Activated CD8-positive, alpha-beta T cell treated with anti-CD3 and anti-CD28 coated beads, Interleukin-2, amount 10 ng/mL, durations not matched to agents 7 days and 5 days (primary cell): ENCODE measurements around the gene SPINT3. TPM values are rescaled to one million over a fixed set of nuclear protein-coding genes. Genes with fewer than 3 reads are reported as not detected.

Source experiments
- ATAC-seq: fragments of 150-1000 bp; cut with Tn5 transposase; one replicate; pipeline ENCODE4 v1.10.0; 2021; ENCODE audit warnings: moderate library complexity
- CTCF ChIA-PET: fragments of 350-600 bp; sonication (Branson Sonifier 250); formaldehyde crosslinking; loops from one replicate; lab custom pipeline; 2021; ENCODE audit warnings: antibody characterized with exemption; lab: Charles Lee
- POLR2A ChIA-PET: fragments of 350-600 bp; sonication (Branson Sonifier 250); formaldehyde crosslinking; loops from one replicate; lab custom pipeline; 2021; ENCODE audit warnings: antibody characterized with exemption; lab: Charles Lee
- DNase-seq: peaks from one replicate; pipeline ENCODE4 v3.0.0-alpha.2; 2020
- H3K27ac Mint-ChIP-seq: one replicate; pipeline ENCODE4 v1.8.0; 2021; ENCODE audit warnings: mild to moderate bottlenecking, mixed read lengths
- H3K27me3 Mint-ChIP-seq: one replicate; pipeline ENCODE4 v1.8.0; 2021; ENCODE audit warnings: low read depth, mixed read lengths
- H3K36me3 Mint-ChIP-seq: one replicate; pipeline ENCODE4 v1.8.0; 2021; ENCODE audit warnings: low read depth, mixed read lengths
- H3K4me1 Mint-ChIP-seq: one replicate; pipeline ENCODE4 v1.8.0; 2021; ENCODE audit warnings: low read depth, mixed read lengths
- H3K4me3 Mint-ChIP-seq: one replicate; pipeline ENCODE4 v1.8.0; 2021; ENCODE audit warnings: mild to moderate bottlenecking, mixed read lengths
- H3K9me3 Mint-ChIP-seq: one replicate; pipeline ENCODE4 v1.8.0; 2022; ENCODE audit warnings: mixed read lengths; ENCODE audit not compliant: insufficient read depth
- total RNA-seq, 2 experiments: library from RNA; stranded (reverse); gene quantifications; one replicate each; pipeline ENCODE4 v1.2.3, GENCODE V29; 2021

Gene SPINT3, protein sequence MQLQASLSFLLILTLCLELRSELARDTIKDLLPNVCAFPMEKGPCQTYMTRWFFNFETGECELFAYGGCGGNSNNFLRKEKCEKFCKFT
- not detected for total RNA-seq

DNA sequence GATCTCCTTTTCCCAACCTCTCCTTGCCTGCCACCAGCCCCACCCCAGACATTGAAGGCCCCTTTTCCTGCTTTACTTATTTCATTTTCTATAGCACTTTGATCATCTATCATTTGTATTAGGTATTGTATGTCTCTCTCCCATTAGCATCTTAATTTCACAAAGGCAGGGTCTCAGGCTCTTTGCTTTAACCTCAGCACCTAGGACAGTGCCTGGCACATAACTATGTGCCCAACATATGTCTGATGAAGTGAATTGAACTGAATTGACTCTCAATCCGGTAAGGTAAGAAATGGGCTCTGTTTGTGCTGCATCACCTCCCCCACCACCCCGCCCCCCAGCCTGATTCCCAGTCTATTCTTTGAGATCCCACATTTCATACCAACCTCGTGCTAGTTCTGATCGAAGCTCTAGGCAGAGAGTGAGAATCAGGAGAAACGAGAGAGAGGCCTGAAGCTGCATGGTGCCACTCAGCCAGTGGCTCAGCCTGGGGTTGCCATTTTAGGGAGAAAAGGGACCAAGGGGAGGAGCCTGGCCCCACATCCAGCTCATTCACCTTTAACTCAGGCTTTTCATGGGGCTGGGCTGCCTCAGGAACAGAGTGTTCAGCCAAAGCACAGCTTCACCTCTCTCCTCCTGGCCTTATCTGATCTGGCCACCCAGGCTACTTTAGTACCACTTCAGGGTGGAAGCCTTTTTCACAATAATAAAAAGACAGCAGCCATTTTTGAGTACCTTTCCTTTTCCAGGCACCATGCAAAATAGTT lies at the start of gene SPINT3:
Gene SPINT3, minus strand, starts transcription at position 476 of the 767 bp plus-strand sequence. Its CDS starts 14 bp downstream, at position 462.
- ChIA-PET CTCF (no interaction called here), POLR2A (no interaction called here)
- H3K27me3 Mint-ChIP-seq: peaks cover 17% of the 10 kb centered on the region
- no peaks in the 10 kb centered on the region for H3K9me3 Mint-ChIP-seq
- no peaks in the 10 kb centered on the region for H3K4me1 Mint-ChIP-seq
- no peak within 1 kb of the TSS for H3K27ac Mint-ChIP-seq
- no peak within 1 kb of the TSS for H3K4me3 Mint-ChIP-seq
- no peaks in the 10 kb centered on the region for H3K36me3 Mint-ChIP-seq
- ATAC-seq (no peak), DNase-seq (no peak)

DNA sequence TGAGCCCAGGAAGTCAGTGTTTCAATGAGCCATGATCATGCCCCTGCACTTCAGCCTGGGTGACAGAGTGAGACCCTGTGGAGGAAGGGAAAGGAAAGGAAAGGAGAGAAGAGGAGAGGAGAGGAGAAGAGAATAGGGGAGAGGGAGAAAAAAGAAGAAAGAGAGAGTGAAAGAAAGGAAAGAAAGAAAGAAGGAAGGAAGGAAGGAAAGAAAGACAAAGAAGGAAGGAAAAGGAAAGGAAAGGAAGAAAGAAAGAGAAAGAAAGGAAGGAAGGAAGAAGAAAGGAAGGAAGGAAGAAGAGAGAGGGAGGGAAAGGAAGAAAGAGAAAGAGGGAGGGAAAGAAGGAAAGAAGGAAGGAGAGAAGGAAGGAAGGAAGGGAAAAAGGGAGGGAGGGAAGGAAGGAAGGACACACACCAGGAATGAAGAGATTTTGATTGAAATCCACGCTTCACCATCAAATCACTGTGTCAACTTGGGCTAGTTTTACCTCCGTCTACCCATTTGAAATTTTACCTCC lies 49.4 kb upstream of the SPINT3 start:
- ChIA-PET POLR2A (interaction anchor here (0.7 kb wide), 1 partner anchor 160 kb away, joined by 4 read pairs; no protein-coding TSS in a partner anchor), CTCF (no interaction called here)
- DNase-seq (no peak), ATAC-seq (no peak)
- no peak overlapping the region for H3K27ac Mint-ChIP-seq
- H3K27me3 Mint-ChIP-seq: peaks cover 11% of the 10 kb centered on the region
- H3K36me3 Mint-ChIP-seq: no peaks in the 10 kb centered on the region
- no peak overlapping the region for H3K4me3 Mint-ChIP-seq
- no peaks in the 10 kb centered on the region for H3K9me3 Mint-ChIP-seq
- no peaks in the 10 kb centered on the region for H3K4me1 Mint-ChIP-seq

DNA sequence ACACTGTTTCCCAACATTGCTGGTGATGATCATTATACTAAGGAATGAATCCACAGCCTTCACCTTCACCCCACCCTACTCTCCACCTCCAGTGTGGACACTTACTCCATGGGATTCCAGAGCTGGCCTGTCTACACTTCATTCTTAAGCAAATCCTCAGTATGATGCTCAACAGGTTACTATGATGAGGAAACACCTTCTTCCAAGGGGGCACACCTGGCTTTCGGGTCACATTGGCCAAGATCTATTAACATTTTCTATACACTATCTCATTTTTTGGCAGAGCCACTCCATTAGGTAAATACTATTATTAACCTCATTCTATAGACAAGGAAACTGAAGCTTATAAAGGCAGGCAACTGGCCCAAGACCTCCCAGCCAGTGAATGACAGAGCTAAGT lies 39.8 kb upstream of the SPINT3 start:
- Mint-ChIP-seq H3K36me3 (no peaks in the 10 kb centered on the region), H3K9me3 (no peaks in the 10 kb centered on the region), H3K27ac (no peak overlapping the region), H3K4me3 (no peak overlapping the region), H3K4me1 (no peaks in the 10 kb centered on the region), H3K27me3 (peaks cover 9% of the 10 kb centered on the region)
- ATAC-seq (no peak), DNase-seq (no peak)
- CTCF ChIA-PET: no interaction called here
- POLR2A ChIA-PET: no interaction called here

DNA sequence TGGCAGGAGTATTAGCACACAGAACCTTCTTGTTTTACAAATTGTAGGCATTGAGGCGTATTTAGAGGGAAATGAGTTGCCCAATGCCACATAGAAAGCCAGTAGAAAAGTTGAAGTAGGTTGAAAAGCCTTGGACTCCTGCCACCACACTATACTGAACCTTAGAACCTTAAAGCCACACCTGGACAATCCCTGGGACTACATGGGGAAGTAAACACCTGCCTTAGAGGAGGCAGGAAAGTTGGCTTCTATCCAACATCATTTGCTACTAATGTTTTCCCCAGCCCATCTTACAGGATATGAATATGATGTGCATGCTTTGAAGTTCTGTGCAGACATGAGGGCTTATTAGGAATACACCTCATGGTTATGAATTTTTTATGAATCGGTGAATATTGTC lies 37.0 kb upstream of the SPINT3 start:
- DNase-seq (no peak), ATAC-seq (no peak)
- Mint-ChIP-seq H3K4me1 (no peaks in the 10 kb centered on the region), H3K9me3 (no peaks in the 10 kb centered on the region), H3K27ac (no peak overlapping the region), H3K4me3 (no peak overlapping the region), H3K27me3 (peaks cover 14% of the 10 kb centered on the region), H3K36me3 (no peaks in the 10 kb centered on the region)
- ChIA-PET CTCF (no interaction called here), POLR2A (no interaction called here)

DNA sequence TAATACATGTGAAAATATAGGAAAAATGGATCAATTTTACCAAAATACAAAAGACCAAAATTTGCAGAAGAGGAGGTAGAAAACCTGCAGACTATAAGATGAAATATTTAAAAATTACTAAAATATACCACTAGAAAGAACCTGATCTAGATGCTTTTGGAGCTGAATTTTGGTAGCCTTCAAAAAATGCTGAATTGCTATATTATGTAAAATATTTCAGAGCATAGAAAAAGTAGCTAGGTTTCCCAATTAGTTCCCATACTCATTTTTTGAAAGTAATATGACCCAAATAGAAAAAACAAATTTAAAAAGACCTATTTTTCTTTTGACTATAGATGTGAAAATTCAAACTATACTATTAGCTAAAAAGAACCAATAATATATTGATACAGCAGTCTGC lies 35.3 kb upstream of the SPINT3 start:
- Mint-ChIP-seq H3K4me3 (no peak overlapping the region), H3K27ac (no peak overlapping the region)
- POLR2A ChIA-PET: no interaction called here

DNA sequence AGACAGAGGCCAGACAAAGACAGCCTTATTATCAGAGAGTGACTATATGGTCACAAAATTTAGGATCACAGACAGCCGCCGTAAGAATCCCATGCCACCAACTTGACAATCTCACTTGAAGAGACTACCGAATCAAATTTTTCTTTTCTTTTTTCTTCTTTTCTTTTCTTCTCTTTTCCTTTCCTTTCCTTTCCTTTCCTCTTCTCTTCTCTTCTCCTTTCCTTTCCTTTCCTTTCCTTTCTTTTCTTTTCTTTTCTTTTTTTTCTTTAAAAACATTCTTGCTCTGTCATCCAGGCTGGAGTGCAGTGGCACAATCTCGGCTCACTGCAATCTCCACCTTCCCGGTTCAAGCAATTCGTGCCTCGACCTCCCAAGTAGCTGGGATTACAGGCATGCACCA lies 33.0 kb upstream of the SPINT3 start:
- Mint-ChIP-seq H3K4me1 (no peaks in the 10 kb centered on the region), H3K9me3 (no peaks in the 10 kb centered on the region), H3K36me3 (no peaks in the 10 kb centered on the region), H3K4me3 (no peak overlapping the region), H3K27ac (no peak overlapping the region), H3K27me3 (peaks cover 24% of the 10 kb centered on the region)
- ChIA-PET POLR2A (no interaction called here), CTCF (no interaction called here)
- DNase-seq: no peak
- no peak for ATAC-seq

More for the DNA sequence above, 35.3 kb upstream of the SPINT3 start:
- Mint-ChIP-seq H3K9me3 (no peaks in the 10 kb centered on the region), H3K36me3 (no peaks in the 10 kb centered on the region), H3K27me3 (peaks cover 14% of the 10 kb centered on the region), H3K4me1 (no peaks in the 10 kb centered on the region)
- no peak for DNase-seq
- ATAC-seq: no peak
- CTCF ChIA-PET: no interaction called here

DNA sequence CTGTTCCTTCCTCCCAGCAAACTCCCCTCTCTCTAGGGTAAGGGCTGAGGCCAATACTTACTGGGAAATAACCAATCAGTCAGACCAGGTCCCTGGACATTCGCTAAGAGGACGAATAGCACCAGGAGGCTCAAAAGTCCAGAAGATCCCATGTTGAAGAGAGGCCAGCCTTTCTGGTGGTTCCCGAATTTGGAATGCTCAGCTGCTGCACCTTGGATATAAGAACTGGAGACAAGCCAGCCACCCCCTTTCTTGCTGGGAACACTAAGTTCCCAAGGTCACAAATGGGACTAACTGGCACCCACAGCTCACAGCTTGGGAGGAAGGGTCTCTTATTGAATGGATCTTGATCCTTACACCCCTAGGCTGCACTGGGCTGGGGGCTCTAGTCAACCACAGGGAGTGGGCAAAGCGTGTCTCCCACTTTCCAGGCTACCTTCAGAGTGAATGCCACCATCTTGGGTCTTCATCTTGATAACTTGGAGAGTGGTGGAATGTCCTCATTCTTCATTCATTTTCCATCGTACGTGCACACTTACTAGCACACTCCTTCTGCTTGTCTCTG lies 31.9 kb upstream of the SPINT3 start, which contains the start of gene EPPIN:
Gene EPPIN, minus strand, starts transcription at position 196 of the 565 bp plus-strand sequence. Its CDS starts 44 bp downstream, at position 152.
- ATAC-seq (no peak), DNase-seq (no peak)
- ChIA-PET CTCF (no interaction called here), POLR2A (no interaction called here)
- H3K4me1 Mint-ChIP-seq: no peaks in the 10 kb centered on the region
- H3K27ac Mint-ChIP-seq: no peak within 1 kb of the TSS
- peaks cover 22% of the 10 kb centered on the region for H3K27me3 Mint-ChIP-seq
- no peaks in the 10 kb centered on the region for H3K36me3 Mint-ChIP-seq
- H3K4me3 Mint-ChIP-seq: no peak within 1 kb of the TSS
- no peaks in the 10 kb centered on the region for H3K9me3 Mint-ChIP-seq

DNA sequence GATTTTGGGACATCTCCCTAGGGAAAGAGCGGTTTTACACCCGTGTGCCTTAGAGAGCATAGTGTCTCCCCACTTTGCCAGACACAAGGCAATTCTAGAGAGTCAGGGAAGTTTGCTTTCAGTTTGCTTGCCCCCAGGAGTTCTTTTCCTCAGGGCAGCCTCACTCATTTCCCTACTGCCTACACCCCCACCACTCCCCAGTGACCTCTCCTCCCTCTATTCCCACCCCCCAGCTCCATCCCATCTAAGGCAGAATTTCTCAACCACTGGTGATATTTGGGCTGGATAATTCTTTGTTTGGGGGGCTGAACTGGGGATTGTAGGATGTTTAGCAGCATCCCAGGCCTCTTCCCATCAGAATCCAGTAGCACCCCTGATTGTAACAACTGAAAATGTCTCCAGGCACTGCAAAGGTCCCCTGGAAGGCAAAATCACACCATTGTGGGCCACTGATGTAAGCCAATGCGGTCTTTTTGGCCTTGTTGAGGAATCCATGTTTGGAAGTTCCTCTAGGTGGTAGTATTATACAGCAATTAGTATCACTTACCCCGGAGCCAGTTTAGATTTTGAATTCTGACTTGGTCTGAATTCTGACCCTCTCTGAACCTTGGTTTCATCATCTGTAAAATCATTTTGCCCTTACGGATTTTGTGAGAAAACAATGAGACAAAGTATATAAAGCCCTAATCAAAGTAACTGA lies 30.5 kb upstream of the SPINT3 start:
- Mint-ChIP-seq H3K4me3 (no peak overlapping the region), H3K27me3 (peaks cover 24% of the 10 kb centered on the region), H3K27ac (no peak overlapping the region), H3K36me3 (no peaks in the 10 kb centered on the region), H3K9me3 (no peaks in the 10 kb centered on the region), H3K4me1 (no peaks in the 10 kb centered on the region)
- DNase-seq (no peak), ATAC-seq (no peak)
- CTCF ChIA-PET: interaction anchor here (1.0 kb wide), 1 partner anchor 226 kb away, joined by 3 read pairs; no protein-coding TSS in a partner anchor
- POLR2A ChIA-PET: interaction anchor here (0.5 kb wide), 1 partner anchor 224 kb away, joined by 3 read pairs; no protein-coding TSS in a partner anchor

DNA sequence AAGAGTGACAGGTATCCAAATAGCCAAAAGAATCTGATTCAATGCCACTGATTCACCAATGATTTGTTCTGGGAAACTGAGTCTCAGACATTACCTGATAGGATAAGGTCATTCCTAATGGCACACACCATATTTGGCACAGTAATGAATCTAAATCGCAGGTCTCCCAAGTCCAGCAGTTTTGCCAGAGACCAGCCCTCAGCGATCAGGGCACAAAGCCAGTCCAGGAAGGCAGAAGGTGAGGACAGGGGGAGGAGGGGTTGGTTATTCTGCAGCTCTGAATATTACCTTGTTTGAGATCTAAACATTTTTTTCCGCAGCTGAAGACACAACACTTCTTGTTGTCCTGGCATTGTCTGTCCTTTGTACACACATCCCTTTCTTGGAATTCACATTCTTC lies 29.9 kb upstream of the SPINT3 start:
- no peaks in the 10 kb centered on the region for H3K4me1 Mint-ChIP-seq
- CTCF ChIA-PET: interaction anchor here (1.0 kb wide), 1 partner anchor 226 kb away, joined by 3 read pairs; no protein-coding TSS in a partner anchor
- H3K4me3 Mint-ChIP-seq: no peak overlapping the region
- ATAC-seq (no peak), DNase-seq (no peak)
- POLR2A ChIA-PET: interaction anchor here (0.5 kb wide), 1 partner anchor 223 kb away, joined by 3 read pairs; no protein-coding TSS in a partner anchor
- H3K9me3 Mint-ChIP-seq: no peaks in the 10 kb centered on the region
- no peaks in the 10 kb centered on the region for H3K36me3 Mint-ChIP-seq
- H3K27ac Mint-ChIP-seq: no peak overlapping the region
- peaks cover 22% of the 10 kb centered on the region for H3K27me3 Mint-ChIP-seq

DNA sequence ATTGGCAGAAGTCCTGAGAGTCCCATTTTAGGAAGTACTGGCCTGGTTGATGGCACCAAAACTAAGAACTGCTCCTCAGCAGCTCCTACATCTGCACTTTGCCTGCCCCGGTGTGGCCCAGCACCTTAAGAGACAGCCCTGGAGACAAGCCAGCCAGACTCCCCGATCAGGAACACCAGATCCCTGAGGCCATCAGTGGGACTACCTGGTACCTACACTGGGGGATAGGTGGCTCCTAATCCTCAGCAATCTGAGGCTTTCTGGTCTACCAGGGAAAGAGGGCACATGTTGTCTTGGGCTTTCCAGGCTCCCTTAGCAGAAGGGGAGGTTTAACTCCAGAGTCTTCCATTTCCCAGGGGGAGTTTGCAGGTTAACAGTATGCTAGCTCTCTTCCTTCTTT lies 24.0 kb upstream of the SPINT3 start, which contains the start of gene WFDC6:
Gene WFDC6, minus strand, starts transcription at position 101 of the 400 bp plus-strand sequence. Its CDS starts 75 bp downstream, at position 26.
- DNase-seq: no peak
- POLR2A ChIA-PET: no interaction called here
- H3K27me3 Mint-ChIP-seq: peaks cover 7% of the 10 kb centered on the region
- H3K36me3 Mint-ChIP-seq: no peaks in the 10 kb centered on the region
- no peaks in the 10 kb centered on the region for H3K4me1 Mint-ChIP-seq
- no peak within 1 kb of the TSS for H3K4me3 Mint-ChIP-seq
- no peak within 1 kb of the TSS for H3K27ac Mint-ChIP-seq
- H3K9me3 Mint-ChIP-seq: no peaks in the 10 kb centered on the region
- CTCF ChIA-PET: no interaction called here
- ATAC-seq: no peak

DNA sequence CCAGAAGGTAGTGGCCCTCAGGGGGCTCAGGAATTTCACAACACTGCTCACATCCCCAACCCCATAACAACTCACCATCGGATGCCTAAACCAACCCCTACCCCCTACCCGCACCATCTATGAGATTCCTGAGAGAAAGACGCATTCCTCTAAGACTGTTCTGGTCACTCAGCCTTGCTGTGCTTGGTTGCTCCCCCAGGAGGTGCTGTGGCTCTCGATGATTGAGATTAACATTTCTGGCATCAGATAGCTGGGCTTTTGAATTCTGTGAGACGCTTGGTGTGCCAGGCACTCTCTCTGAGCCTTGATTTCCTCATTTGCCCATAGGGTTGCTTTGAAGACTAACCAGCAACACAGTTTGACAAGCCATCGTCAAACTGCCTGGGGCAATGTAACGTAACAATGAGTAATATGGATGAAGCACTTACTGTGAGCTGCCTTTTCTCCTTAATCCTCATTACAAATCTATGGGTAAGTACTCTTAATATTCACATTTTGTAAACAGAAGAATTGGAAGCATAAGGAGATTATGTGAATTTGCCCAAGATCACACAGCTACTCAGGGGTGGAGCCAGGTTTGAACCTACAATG lies 22.9 kb upstream of the SPINT3 start:
- Mint-ChIP-seq H3K4me1 (no peaks in the 10 kb centered on the region), H3K9me3 (no peaks in the 10 kb centered on the region), H3K27ac (no peak overlapping the region), H3K36me3 (no peaks in the 10 kb centered on the region), H3K4me3 (no peak overlapping the region), H3K27me3 (peaks cover 4% of the 10 kb centered on the region)
- ATAC-seq: no peak
- no peak for DNase-seq
- CTCF ChIA-PET: no interaction called here
- POLR2A ChIA-PET: no interaction called here
